NCI-H524 (cell line): Measurements from ENCODE around the gene YTHDF2.

Experiments
- DNase-seq, 2 experiments: peaks; one replicate each; lab custom pipeline; 2025; lab: John Stamatoyannopoulos, UW

Gene YTHDF2

GRCh38 chr1:28801461-28801860 is 64.7 kb downstream of the YTHDF2 start:
- DNase-seq, result peak in 1 of 2 experiments; percentile 33

- no peak for DNase-seq
Measured at GRCh38 chr1:28803051-28803450, 66.3 kb downstream of the YTHDF2 start.

DNA sequence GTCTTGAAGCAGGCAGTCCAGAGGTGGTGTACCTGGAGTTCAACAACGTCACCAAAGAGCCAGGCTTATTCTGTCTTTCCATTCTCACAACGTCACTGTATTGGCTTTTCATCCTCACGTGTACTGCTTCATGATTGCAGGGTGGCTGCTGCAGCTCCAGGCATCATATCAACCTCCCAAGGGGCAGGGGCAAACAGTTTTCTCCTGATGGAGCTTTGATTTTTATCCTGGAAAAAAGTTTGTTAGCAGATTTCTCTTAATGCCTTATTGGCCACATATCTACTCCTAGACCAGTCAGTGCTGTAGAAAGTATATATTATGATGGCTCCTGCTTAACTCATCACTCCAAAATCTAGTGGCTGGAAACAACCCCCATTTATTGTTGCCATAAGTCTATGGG is 66.9 kb downstream of the YTHDF2 start:
- no peak for DNase-seq

DNA sequence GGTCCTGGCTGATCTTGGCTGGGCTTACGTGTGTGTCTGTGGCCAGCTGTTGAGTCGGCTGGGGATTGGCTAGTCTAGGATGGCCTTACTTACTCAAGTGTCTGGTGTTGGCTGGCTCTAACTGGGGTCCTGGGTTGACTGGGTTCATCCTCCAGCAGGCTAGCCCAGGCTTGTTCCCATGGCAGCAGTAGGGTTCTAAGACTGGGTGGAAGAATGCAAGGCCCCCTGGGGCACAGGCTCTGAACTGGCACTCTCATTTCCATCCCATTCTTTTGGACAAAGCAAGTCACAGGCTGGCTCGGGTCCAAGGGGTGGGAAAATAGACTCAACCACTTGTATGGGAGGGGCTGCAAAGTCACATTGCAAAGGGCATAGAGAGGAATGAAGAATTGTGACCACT is 67.3 kb downstream of the YTHDF2 start:
- DNase-seq, result peak in 1 of 2 experiments; percentile 65

GRCh38 chr1:28807046-28807445 is 70.3 kb downstream of the YTHDF2 start:
- DNase-seq, result peak in 1 of 2 experiments; percentile 34

DNA sequence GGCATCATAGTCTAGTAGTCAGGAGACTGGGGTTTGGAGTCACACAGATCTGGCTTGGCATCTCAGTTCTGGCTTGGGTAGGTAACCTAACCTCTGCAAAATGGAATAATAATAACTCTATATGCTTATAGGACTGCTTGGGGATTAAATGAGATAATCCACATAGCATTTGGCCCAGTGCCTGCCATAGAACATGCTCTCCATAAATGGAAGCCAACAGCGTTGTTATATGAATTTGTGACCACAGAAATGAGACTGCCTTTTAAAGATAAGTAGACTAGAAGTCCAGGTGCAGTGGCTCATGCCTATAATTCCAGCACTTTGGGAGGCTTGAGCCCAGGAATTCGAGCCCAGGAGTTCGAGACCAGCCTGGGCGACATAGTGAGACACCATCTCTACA is 71.2 kb downstream of the YTHDF2 start:
- no peak for DNase-seq

DNA sequence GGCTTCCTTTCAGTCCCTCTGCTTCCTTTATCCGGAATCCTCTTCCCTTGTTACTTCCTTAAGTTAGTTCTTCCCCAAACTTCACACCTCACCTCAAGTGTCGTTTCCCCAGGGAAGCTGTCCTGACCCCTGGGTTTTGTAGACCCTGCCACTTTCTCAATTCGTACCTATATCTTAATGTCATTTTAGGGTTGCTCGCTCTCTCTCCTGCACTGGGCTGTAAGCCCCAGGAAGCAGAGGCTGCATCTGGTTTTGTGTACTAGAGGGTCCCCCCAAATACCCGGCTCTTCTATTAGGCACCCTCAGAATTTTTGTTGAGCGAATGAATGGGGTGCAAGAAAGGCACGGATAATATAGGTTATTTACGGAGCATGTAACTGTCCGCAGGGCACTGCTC is 74.6 kb downstream of the YTHDF2 start:
- DNase-seq, result no peak

GRCh38 chr1:28811766-28812668 is 75.3 kb downstream of the YTHDF2 start, which contains the start of gene OPRD1:
Gene OPRD1 (plus strand): TSS chr1:28812170. CDS start chr1:28812384, 214 bp downstream.
- DNase-seq, result peak in 1 of 2 experiments; percentile 26

GRCh38 chr1:28812669-28813468 is 76.1 kb downstream of the YTHDF2 start:
- peak; percentile 85 to 91 for DNase-seq

DNA sequence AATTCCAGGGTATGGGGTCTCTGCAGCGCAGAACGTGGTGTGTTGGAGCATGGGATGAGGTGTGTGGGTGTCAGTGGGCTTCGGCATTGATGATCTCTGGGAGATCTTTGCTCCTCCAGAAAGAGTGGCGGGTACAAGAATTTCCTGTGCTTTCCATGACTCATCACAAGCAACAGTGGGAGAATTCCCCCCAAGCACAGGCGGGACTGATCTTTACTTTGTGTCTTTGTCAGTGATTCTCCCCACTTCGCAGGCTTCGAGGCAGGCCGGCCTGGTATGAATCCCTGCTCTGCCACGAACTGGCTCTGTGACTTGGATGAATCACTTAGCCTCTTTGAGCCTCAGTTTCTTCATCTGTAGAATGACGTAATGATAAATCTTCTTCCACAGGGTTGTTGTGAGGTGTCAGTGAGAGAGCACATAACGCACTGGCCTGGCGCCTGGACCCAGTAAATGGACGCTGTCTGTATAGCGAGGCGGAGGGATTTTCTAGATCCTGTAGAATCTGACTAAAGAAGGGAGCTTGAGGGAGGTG is 77.3 kb downstream of the YTHDF2 start:
- no peak for DNase-seq

GRCh38 chr1:28815533-28816185 is 78.9 kb downstream of the YTHDF2 start:
- peak; percentile 91 to 94 for DNase-seq

- no peak for DNase-seq
Measured at GRCh38 chr1:28817133-28817532, 80.4 kb downstream of the YTHDF2 start.

DNA sequence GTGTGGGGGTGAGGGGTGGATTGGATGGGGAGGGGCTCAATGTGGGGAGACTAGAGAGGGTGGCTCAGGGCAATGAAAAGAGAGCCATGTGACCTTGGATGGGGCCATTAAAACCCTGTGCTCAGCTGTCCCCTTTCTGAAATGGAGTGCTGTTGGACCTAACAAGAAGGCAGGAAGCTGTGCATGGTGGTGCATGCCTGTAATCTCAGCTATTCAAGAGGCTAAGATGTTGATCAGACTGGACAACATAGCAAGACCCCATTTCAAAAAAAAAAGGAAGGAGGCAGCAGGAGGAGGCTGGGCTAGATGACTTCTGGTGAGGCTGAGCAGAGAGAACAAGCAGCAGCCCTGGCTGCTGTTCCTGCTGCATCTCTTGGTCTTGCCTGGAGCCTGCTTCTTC is 82.3 kb downstream of the YTHDF2 start:
- no peak for DNase-seq
